ENCODE data around the gene REG4.

The REG4 gene

DNA sequence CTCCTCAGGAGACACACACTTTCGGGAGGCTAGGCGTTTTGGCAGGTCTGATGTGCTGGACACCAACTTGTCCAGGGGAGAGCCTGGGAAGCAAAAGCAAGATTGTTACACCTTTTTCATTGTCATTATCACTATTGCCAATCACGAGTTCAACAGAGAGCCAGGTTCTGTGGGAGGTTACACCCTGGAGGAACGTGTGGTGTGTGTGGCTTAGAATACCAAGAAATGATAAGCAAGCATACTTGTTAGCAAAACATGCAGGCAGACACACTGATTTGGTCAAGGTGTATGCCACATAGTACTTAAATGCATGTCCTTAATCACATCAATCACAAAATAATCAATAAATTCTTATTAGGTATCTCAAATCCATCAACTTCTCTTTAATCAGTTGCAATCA, 58.7 kb downstream of the REG4 start:
- Histone ChIP-seq H4K20me1 (ENCODE audit: insufficient read depth, low read length) (no peaks in the 10 kb centered on the region), H3K4me2 (ENCODE audit: low read length) (no peak overlapping the region), H3K36me3 (replicated peaks; ENCODE audit: low read depth, low read length) (no peaks in the 10 kb centered on the region), H3K4me1 (ENCODE audit: low read length) (no peaks in the 10 kb centered on the region), H3K9ac (ENCODE audit: low read length) (no peak overlapping the region), H3K27ac (ENCODE audit: low read length) (no peak overlapping the region), H2AFZ (ENCODE audit: low read depth, low read length) (no peak overlapping the region), H3K4me3 (ENCODE audit: low read length) (no peak overlapping the region), H3K9me3 (ENCODE audit: insufficient read depth, low read length) (no peaks in the 10 kb centered on the region), H3K79me2 (ENCODE audit: low read length) (no peaks in the 10 kb centered on the region), H3K27me3 (ENCODE audit: low read depth, low read length) (peaks cover 21% of the 10 kb centered on the region)
- TF ChIP-seq EZH2phosphoT487 (IDR thresholded peaks at IDR 0.05; ENCODE audit: low read depth) (no peak), CTCF (IDR thresholded peaks at IDR 0.05; ENCODE audit: low read depth, low read length) (no peak)

DNA sequence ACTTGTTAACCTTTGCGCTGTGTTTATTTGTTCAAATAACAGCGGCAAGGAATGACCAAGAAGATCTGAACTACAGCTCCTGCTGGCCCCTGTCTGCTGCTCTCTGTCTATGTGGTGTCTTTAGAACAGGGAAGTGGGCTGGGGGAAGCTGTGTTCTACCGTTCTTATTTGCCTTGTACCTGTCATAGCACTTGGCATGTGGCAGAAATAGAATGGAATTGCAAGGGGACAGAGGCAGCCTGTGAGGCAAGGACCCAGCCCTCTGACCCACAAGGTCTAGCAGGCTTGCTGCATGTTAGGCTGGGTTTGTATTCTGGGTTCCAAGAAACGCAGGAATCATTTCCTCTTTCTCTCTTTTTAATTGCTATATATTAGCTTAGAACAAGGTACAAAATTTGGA, 63.2 kb downstream of the REG4 start:
- peaks cover 3% of the 10 kb centered on the region for H3K36me3 ChIP-seq (replicated peaks; ENCODE audit: low read depth, low read length)
- H3K27me3 ChIP-seq (ENCODE audit: low read depth, low read length): peaks cover 17% of the 10 kb centered on the region
- H3K79me2 ChIP-seq (ENCODE audit: low read length): no peaks in the 10 kb centered on the region
- no peaks in the 10 kb centered on the region for H3K4me1 ChIP-seq (ENCODE audit: low read length)
- H3K4me3 ChIP-seq (ENCODE audit: low read length): no peak overlapping the region
- H3K9me3 ChIP-seq (ENCODE audit: insufficient read depth, low read length): no peaks in the 10 kb centered on the region
- H3K4me2 ChIP-seq (ENCODE audit: low read length): no peak overlapping the region
- H3K27ac ChIP-seq (ENCODE audit: low read length): no peak overlapping the region
- no peak overlapping the region for H2AFZ ChIP-seq (ENCODE audit: low read depth, low read length)
- no peak for TF ChIP-seq EZH2phosphoT487 (IDR thresholded peaks at IDR 0.05; ENCODE audit: low read depth)
- TF ChIP-seq CTCF (IDR thresholded peaks at IDR 0.05; ENCODE audit: low read depth, low read length): no peak
- 0 out of 2 replicates have a peak, but pooled peaks cover 3% of the 10 kb centered on the region for H4K20me1 ChIP-seq (ENCODE audit: insufficient read depth, low read length)
- H3K9ac ChIP-seq (ENCODE audit: low read length): no peak overlapping the region

- Histone ChIP-seq H3K9ac (ENCODE audit: low read length) (no peak overlapping the region), H3K79me2 (ENCODE audit: low read length) (no peaks in the 10 kb centered on the region), H4K20me1 (ENCODE audit: insufficient read depth, low read length) (0 out of 2 replicates have a peak, but pooled peaks cover 3% of the 10 kb centered on the region), H2AFZ (ENCODE audit: low read depth, low read length) (no peak overlapping the region), H3K9me3 (ENCODE audit: insufficient read depth, low read length) (no peaks in the 10 kb centered on the region), H3K27ac (ENCODE audit: low read length) (no peak overlapping the region), H3K27me3 (ENCODE audit: low read depth, low read length) (peaks cover 15% of the 10 kb centered on the region), H3K4me2 (ENCODE audit: low read length) (no peak overlapping the region), H3K4me1 (ENCODE audit: low read length) (no peaks in the 10 kb centered on the region), H3K36me3 (replicated peaks; ENCODE audit: low read depth, low read length) (peaks cover 6% of the 10 kb centered on the region), H3K4me3 (ENCODE audit: low read length) (no peak overlapping the region)
- no peak for TF ChIP-seq EZH2phosphoT487 (IDR thresholded peaks at IDR 0.05; ENCODE audit: low read depth)
Observed at GRCh38 chr1:119747451-119747850, 63.8 kb downstream of the REG4 start.

GRCh38 chr1:119745034-119745433, 66.2 kb downstream of the REG4 start:
- no peak overlapping the region for H3K4me2 ChIP-seq (ENCODE audit: low read length)
- 0 out of 2 replicates have a peak, but pooled peaks cover 3% of the 10 kb centered on the region for H4K20me1 ChIP-seq (ENCODE audit: insufficient read depth, low read length)
- H3K27me3 ChIP-seq (ENCODE audit: low read depth, low read length): peaks cover 2% of the 10 kb centered on the region
- no peak overlapping the region for H3K9ac ChIP-seq (ENCODE audit: low read length)
- H3K27ac ChIP-seq (ENCODE audit: low read length): no peak overlapping the region
- H3K4me3 ChIP-seq (ENCODE audit: low read length): no peak overlapping the region
- TF ChIP-seq EZH2phosphoT487 (IDR thresholded peaks at IDR 0.05; ENCODE audit: low read depth): no peak
- no peak for TF ChIP-seq CTCF (IDR thresholded peaks at IDR 0.05; ENCODE audit: low read depth, low read length)
- no peaks in the 10 kb centered on the region for H3K9me3 ChIP-seq (ENCODE audit: insufficient read depth, low read length)
- H3K4me1 ChIP-seq (ENCODE audit: low read length): no peaks in the 10 kb centered on the region
- no peak overlapping the region for H2AFZ ChIP-seq (ENCODE audit: low read depth, low read length)
- H3K79me2 ChIP-seq (ENCODE audit: low read length): no peaks in the 10 kb centered on the region
- H3K36me3 ChIP-seq (replicated peaks; ENCODE audit: low read depth, low read length): peaks cover 13% of the 10 kb centered on the region

GRCh38 chr1:119744598-119744942, 66.7 kb downstream of the REG4 start:
- TF ChIP-seq CTCF (IDR thresholded peaks at IDR 0.05; ENCODE audit: low read depth, low read length) (no peak), EZH2phosphoT487 (IDR thresholded peaks at IDR 0.05; ENCODE audit: low read depth) (no peak)
- Histone ChIP-seq H4K20me1 (ENCODE audit: insufficient read depth, low read length) (0 out of 2 replicates have a peak, but pooled peaks cover 3% of the 10 kb centered on the region), H3K9me3 (ENCODE audit: insufficient read depth, low read length) (no peaks in the 10 kb centered on the region), H3K4me1 (ENCODE audit: low read length) (no peaks in the 10 kb centered on the region), H3K27me3 (ENCODE audit: low read depth, low read length) (no peaks in the 10 kb centered on the region), H3K4me2 (ENCODE audit: low read length) (0 out of 2 replicates have a peak overlapping the region, but pooled peaks have one; percentile 9), H2AFZ (ENCODE audit: low read depth, low read length) (no peak overlapping the region), H3K9ac (ENCODE audit: low read length) (no peak overlapping the region), H3K79me2 (ENCODE audit: low read length) (no peaks in the 10 kb centered on the region), H3K4me3 (ENCODE audit: low read length) (no peak overlapping the region), H3K36me3 (replicated peaks; ENCODE audit: low read depth, low read length) (peaks cover 17% of the 10 kb centered on the region), H3K27ac (ENCODE audit: low read length) (no peak overlapping the region)

Data from OCI-LY3 (cell line).